GM12873 (cell line): ENCODE results near the gene RAPGEF4.

Source experiments
- TF ChIP-seq, protein P1 (sequence below): IDR thresholded peaks from 2 replicates; pipeline ENCODE4 v1.5.1; 2012; ENCODE audit warnings: low read depth, mild to moderate bottlenecking, moderate library complexity, low read length, control low read depth; ENCODE audit not compliant: insufficient read depth; ENCODE audit errors: missing control alignments

Gene RAPGEF4

DNA sequence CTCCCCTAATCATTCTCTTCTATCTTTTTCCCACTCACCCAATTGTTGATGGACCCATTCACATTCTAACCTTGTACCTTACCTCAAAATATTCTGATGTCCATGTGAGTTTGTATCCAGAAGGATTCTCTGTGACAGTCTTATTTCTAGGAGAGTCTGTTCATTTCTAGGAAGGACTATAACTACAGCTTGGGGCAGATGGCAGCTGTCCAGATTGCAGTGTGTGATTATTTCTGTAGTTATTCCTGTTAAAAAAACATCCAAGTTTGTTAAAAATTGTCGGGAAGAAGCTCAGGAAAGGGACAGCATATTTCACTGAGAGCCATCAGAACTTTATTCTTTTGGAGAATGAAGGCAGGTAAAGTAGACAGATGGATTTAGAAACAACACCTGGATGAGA lies 142.6 kb downstream of the RAPGEF4 start:
- TF ChIP-seq, protein P1, sequence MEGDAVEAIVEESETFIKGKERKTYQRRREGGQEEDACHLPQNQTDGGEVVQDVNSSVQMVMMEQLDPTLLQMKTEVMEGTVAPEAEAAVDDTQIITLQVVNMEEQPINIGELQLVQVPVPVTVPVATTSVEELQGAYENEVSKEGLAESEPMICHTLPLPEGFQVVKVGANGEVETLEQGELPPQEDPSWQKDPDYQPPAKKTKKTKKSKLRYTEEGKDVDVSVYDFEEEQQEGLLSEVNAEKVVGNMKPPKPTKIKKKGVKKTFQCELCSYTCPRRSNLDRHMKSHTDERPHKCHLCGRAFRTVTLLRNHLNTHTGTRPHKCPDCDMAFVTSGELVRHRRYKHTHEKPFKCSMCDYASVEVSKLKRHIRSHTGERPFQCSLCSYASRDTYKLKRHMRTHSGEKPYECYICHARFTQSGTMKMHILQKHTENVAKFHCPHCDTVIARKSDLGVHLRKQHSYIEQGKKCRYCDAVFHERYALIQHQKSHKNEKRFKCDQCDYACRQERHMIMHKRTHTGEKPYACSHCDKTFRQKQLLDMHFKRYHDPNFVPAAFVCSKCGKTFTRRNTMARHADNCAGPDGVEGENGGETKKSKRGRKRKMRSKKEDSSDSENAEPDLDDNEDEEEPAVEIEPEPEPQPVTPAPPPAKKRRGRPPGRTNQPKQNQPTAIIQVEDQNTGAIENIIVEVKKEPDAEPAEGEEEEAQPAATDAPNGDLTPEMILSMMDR, result no peak

DNA sequence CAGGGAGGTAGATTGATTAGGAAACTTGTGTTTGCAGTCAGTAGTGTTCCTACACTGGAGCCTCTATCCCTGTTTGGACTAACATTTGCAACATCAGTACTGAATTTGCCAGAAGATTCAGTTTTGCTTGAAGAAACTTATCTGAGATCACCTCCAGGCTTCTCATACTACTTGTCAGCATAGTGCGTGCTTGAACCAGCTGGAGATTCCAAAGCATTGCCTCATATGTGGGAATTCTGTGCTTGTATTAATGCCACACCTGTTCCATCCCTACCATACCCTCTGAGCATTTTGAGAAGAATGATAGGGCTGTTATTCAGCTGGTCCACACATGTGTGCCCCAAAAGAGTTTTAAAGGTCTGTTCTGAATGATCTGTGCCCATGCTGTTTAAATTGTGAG lies 148.7 kb downstream of the RAPGEF4 start:
- TF ChIP-seq, protein P1, result no peak

DNA sequence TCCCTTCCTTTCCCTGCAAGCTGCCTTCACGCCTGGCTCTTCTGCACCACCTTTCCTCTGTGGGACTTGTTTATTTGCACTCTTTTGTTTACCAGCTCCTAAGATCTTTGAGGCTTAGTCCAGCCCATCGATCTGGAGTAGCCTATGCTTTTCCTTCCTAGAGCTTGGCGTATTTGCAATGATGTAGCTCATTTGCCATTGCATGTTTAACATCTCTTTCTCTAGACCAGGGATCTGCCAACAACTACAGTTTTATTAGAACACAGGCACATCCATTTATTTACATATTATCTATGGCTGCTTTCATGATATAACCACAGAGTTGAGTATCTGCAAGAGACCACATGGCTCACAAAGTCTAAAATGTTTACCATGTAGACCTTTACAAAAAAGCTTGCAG lies 150.4 kb downstream of the RAPGEF4 start:
- TF ChIP-seq, protein P1, result no peak

DNA sequence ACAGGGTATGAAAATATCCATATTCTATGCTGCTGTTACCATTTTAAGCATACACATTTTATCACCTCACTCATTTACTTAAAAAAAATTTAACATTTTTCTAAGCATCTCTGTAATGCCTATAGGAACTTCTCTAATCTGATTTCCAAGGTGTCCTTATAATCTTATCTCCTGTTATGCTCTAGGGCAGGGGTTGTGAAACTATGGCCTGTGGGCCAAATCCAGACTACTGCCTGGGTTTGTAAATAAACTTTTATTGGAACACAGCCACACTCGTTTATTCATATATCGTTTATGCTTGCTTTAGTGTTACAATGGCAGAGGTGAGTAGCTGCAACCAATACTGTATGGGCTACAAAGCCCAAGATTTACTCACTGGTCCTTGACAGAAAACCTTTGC lies 151.6 kb downstream of the RAPGEF4 start:
- TF ChIP-seq, protein P1, result no peak

DNA sequence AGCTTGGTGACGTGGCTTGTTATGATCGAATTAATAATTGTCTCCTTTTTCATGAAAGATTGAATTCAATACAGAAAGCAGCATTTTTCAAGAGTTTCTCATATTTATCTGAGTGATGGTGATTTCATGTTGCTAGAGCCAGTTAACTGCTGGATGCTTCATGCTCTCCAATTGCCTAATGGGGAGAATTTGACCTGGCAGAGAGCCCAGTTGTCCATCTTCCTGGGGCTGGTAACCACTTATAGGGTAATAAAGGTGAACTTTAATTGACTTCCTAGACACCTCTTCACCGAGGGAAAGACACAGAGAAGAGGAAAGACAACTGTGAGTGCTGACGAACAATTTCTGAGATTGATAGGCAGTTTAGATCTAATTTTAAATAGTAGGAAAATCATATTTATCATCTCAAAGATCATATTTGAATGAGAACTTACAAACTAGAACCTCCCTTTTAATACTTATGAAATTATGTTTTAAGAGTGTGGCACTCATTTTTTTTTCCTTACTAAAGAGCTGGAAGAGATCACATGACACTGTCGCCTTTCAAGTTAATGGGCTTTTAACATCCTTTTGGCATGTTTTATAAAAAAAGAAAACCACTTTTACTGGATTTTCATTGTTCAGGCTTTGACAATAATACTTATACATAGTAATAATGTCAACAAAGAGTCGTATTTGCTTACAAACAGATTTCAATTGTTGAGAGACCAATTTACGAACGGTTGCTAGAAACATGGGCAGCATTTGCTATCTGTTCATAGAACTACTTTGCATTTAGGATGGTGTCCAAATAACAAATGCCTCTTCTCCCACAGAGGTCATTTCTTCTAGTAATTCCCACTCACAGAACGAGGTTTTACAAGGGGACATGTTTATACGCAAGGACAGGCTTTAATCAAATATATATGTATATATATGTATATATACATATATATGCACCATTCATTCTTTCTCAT lies 153.3 kb downstream of the RAPGEF4 start:
- TF ChIP-seq, protein P1, result no peak

DNA sequence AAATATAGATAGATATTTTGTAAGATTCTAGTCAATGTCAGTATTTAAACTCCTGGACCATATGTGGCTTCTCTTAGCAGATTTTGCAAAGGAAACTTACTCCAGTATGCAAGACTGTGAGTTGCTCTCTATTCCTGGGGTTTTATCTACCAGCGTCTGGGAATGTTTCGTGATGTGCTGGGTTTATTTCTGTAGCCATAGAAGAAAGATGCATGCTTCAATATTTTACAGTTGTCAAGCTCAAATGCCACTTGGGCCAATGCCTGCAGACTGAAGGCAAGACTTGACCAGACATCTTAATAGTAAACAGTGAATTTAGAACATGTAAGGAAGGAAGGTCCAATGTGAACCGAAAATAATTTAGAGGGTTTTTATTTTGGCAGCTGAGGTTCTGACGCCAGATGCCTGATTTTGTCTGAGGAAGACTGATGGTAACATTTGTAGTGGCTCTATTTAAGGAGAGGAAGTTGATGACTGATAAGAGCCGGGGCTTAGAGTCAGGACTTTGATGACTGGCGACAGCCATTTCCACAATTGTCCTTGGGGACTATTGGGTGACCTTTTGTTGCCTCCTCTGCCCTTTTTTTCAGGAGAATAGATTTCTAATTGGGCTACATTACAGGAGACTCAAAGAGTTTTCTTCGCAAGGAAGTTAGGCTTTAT lies 154.3 kb downstream of the RAPGEF4 start:
- TF ChIP-seq, protein P1, result no peak

DNA sequence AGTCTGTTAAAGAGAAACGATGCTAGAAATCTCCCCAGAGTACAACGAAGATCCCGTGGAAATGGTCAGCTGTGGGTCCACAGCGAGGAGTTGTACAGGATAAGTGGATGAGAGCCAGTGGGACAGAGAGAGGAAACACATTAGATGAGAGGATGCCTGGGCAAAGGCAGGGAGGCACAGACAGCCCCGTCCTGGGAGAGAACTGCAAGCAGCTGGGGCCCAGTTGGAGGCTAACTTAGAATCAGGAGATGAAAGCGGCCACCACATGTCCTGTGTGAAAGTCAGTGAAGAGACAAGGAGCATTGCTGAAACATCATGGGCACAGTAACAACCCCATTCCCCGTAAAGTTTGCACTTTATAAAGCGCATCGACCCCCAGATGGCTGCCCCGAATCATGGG lies 157.5 kb downstream of the RAPGEF4 start:
- TF ChIP-seq, protein P1, result no peak
